ENCODE measurements around the gene CDH13. TPM values are rescaled to one million over a fixed set of nuclear protein-coding genes. Genes with fewer than 3 reads are reported as not detected.

Gene CDH13
- total and polyA plus RNA-seq, 12 donors: 0.86 to 30.6 (median 2.4) TPM

DNA sequence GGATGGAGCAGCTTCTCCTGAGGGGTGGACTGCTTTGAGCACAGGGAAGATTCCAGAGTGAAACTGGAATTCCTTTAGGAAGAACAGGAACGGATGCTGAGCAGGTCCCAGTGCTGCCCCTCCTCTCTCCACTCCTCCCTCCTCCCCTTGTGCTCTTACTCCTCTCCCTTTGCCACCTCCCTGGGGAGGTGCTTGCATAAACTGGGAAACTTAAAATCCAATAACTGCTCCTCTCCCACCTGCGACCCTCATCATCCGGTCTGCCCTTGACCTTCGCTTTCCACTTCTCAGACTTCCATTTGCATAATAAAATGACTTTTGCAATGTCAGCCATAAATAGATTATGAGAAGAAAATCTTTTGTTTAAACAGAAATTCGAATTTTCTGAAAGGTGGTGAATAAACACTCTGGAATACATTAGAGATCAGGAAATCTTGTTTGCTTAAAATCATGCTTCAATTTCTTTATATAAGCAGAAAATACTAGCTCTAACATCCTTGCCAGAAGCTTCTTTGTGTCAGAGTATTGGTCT, 1204.8 kb downstream of the CDH13 start:
- intact Hi-C loops (cut with DNase I): no loop called here
- 44 to 55% (median 47%) methylated on average over 5 of the region's 5 CpGs for WGBS, 4 donors
- no peak for DNase-seq

DNA sequence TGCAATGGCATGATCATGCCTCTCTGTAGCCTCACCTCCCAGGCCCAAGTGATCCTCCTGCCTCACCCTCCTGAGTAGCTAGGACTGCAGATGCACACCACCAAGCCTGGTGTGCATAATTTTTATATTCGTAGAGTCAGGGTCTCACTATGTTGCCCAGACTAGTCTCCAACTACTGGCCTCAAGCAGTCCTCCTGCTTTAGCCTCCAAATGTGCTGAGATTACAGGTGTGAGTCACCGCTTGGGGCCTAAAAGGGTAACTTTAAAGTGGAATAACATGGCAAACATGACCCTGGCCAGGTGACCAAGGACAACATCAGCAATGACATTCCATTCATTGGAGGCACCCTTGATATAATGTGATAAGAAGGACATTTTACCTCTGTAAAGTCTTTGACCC, 1207.2 kb downstream of the CDH13 start:
- 89 to 100% (median 92%) methylated on average over 2 of the region's 2 CpGs for WGBS, 4 donors
- TF ChIP-seq, protein P1, sequence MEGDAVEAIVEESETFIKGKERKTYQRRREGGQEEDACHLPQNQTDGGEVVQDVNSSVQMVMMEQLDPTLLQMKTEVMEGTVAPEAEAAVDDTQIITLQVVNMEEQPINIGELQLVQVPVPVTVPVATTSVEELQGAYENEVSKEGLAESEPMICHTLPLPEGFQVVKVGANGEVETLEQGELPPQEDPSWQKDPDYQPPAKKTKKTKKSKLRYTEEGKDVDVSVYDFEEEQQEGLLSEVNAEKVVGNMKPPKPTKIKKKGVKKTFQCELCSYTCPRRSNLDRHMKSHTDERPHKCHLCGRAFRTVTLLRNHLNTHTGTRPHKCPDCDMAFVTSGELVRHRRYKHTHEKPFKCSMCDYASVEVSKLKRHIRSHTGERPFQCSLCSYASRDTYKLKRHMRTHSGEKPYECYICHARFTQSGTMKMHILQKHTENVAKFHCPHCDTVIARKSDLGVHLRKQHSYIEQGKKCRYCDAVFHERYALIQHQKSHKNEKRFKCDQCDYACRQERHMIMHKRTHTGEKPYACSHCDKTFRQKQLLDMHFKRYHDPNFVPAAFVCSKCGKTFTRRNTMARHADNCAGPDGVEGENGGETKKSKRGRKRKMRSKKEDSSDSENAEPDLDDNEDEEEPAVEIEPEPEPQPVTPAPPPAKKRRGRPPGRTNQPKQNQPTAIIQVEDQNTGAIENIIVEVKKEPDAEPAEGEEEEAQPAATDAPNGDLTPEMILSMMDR (IDR thresholded peaks at IDR 0.05): no peak
- TF ChIP-seq POLR2A (IDR thresholded peaks at IDR 0.05): no peak
- Histone ChIP-seq H3K36me3 (replicated peaks in 1 of 2) (no peaks in the 10 kb centered on the region), H3K4me3 (no peak overlapping the region), H3K4me1 (replicated peaks in 1 of 2) (no peaks in the 10 kb centered on the region), H3K9me3 (replicated peaks in 1 of 3) (no peaks in the 10 kb centered on the region), H3K27ac (no peak overlapping the region), H3K27me3 (no peaks in the 10 kb centered on the region)
- intact Hi-C loops (cut with DNase I): no loop called here
- no peak for DNase-seq

More for the DNA sequence above, 1204.8 kb downstream of the CDH13 start:
- Histone ChIP-seq H3K4me1 (replicated peaks in 1 of 2) (no peaks in the 10 kb centered on the region), H3K27ac (no peak overlapping the region), H3K36me3 (replicated peaks in 1 of 2) (no peaks in the 10 kb centered on the region), H3K27me3 (no peaks in the 10 kb centered on the region), H3K9me3 (replicated peaks in 1 of 3) (no peaks in the 10 kb centered on the region), H3K4me3 (no peak overlapping the region)
- TF ChIP-seq POLR2A (IDR thresholded peaks at IDR 0.05): no peak
- TF ChIP-seq, protein P1 (IDR thresholded peaks at IDR 0.05): no peak

DNA sequence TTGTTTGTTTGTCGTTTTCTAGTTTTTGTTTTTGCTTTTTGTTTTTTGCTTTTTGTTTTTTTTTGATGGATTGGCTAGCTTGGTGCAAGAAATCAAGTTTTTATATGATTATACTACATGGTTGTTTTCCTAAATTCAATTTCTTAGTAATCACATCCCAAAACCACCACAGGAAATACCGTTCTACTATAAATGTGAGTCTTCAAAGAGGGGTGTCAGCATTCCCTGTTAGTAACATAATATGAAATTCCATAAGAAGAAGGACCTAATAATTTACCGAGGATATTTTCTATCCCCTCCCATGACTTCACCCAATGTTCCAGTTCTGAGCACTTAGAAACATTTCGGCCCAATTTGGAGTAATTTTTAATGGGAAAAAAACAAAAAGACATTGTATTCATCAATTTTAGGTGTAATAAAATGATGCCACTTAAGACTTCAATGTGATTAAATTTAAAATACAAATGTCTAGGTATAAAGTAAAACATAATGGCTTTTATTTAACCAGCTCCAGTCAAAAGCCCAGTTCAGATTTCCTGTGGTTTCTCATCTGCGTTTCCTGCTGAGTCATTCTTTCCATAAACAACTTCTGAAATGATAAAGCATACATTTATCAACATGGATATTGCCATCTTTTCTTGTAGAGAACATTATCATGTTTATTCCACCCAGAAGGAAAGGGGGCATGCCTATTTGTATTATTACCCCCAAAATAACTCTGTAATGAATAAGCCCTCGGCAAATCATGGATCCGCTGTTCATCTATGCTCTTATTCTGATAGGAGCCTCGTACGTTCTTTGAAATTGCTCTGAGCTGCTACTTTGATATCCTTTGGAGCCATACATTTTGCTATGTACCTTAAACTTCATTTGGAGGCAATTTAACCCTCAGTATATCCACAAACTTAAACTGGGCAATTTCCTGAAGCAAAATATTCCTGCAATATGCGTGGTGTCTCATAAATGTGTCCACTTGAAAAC, 1209.1 kb downstream of the CDH13 start:
- H3K36me3 ChIP-seq (replicated peaks in 1 of 2): no peaks in the 10 kb centered on the region
- H3K4me1 ChIP-seq (replicated peaks in 1 of 2): no peaks in the 10 kb centered on the region
- no peaks in the 10 kb centered on the region for H3K9me3 ChIP-seq (replicated peaks in 1 of 3)
- H3K27ac ChIP-seq: no peak overlapping the region
- DNase-seq: no peak
- 59 to 65% (median 62%) methylated on average over 10 of the region's 10 CpGs for WGBS, 4 donors
- H3K27me3 ChIP-seq: no peaks in the 10 kb centered on the region
- intact Hi-C loops (cut with DNase I): no loop called here
- H3K4me3 ChIP-seq: no peak overlapping the region
- TF ChIP-seq POLR2A (IDR thresholded peaks at IDR 0.05): no peak

DNA sequence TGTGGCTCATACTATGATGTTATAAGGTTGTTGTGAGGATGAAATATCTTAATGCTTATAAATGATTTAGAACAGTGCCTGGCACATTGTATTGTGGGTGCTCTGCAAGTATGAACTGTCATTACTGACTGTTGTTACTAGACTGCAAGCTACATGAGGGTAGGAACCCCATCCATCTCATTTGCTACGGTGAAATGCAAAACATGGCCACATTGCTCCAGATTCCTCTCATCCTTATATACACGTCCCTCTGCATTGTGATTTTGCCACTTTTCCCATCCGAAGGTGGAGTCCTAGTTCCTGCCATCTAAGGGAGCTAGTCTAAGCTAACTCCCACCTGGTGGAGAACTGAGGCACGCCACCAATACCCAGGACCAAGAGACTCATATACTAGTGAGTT, 1210.8 kb downstream of the CDH13 start:
- Histone ChIP-seq H3K27ac (no peak overlapping the region), H3K4me1 (replicated peaks in 1 of 2) (no peaks in the 10 kb centered on the region), H3K27me3 (no peaks in the 10 kb centered on the region), H3K9me3 (replicated peaks in 1 of 3) (no peaks in the 10 kb centered on the region), H3K36me3 (replicated peaks in 1 of 2) (no peaks in the 10 kb centered on the region), H3K4me3 (no peak overlapping the region)
- DNase-seq: no peak
- intact Hi-C loops (cut with DNase I): no loop called here
- 79 to 90% (median 87%) methylated on average over 4 of the region's 4 CpGs for WGBS, 4 donors
- TF ChIP-seq POLR2A (IDR thresholded peaks at IDR 0.05): no peak
- TF ChIP-seq, protein P1 (IDR thresholded peaks at IDR 0.05): no peak

All from adrenal gland (tissue), 12 donors.